IMR-90 (cell line): ENCODE measurements around the gene ACOXL. TPM values are rescaled to one million over a fixed set of nuclear protein-coding genes. Genes with fewer than 3 reads are reported as not detected.

Source experiments
- ATAC-seq: fragments of 200-7000 bp; cut with Tn5 transposase; 2 replicates; pipeline ENCODE4 v1.9.1; 2020; ENCODE audit warnings: low read depth, mild to moderate bottlenecking, moderate library complexity
- BruUV-seq: library from RNA; stranded (reverse); fragments of 400-500 nt; replicated peaks from 2 replicates; lab custom pipeline; 2021; lab: Mats Ljungman, UMichigan
- CTCF ChIA-PET: fragments of 300-600 bp; formaldehyde crosslinking; extraction: SDS; loops from one replicate; lab custom pipeline; 2021; ENCODE audit warnings: antibody characterized with exemption; lab: Yijun Ruan, JAX
- POLR2A ChIA-PET: fragments of 300-600 bp; sonication (Branson Sonifier 250); formaldehyde crosslinking; loops from one replicate; lab custom pipeline; 2022; ENCODE audit warnings: antibody characterized with exemption; ENCODE audit not compliant: unreplicated experiment; lab: Charles Lee
- DNase-seq: peaks from one replicate; pipeline ENCODE4 v3.0.0; 2013
- H2AFZ ChIP-seq: replicated peaks from 2 replicates; pipeline ENCODE3; 2013; ENCODE audit warnings: low read length, mild to moderate bottlenecking; ENCODE audit not compliant: poor library complexity
- H2AK5ac ChIP-seq: 2 replicates; pipeline ENCODE4 v1.6.1; 2013; ENCODE audit warnings: low read depth, low read length, inconsistent platforms
- H2AK9ac ChIP-seq: replicated peaks from 2 replicates; pipeline ENCODE3; 2013; ENCODE audit warnings: mild to moderate bottlenecking, low read depth, low read length, moderate library complexity; ENCODE audit not compliant: poor library complexity
- H2BK120ac ChIP-seq: 2 replicates; pipeline ENCODE4 v1.6.1; 2013; ENCODE audit warnings: low read depth, low read length, inconsistent platforms
- H2BK15ac ChIP-seq: 3 replicates; pipeline ENCODE4 v1.6.1; 2013; ENCODE audit warnings: low read depth, low read length, inconsistent platforms
- H2BK20ac ChIP-seq: 2 replicates; pipeline ENCODE4 v1.6.1; 2013; ENCODE audit warnings: low read depth, mild to moderate bottlenecking, inconsistent platforms, low read length, moderate library complexity
- H2BK5ac ChIP-seq: 2 replicates; pipeline ENCODE4 v1.6.1; 2013; ENCODE audit warnings: mild to moderate bottlenecking, low read depth, low read length, inconsistent platforms; ENCODE audit not compliant: poor library complexity, severe bottlenecking
- H3K14ac ChIP-seq: replicated peaks from 2 replicates; pipeline ENCODE4 v1.6.1; 2013; ENCODE audit warnings: low read depth, low read length, inconsistent platforms
- H3K18ac ChIP-seq: 2 replicates; pipeline ENCODE4 v1.6.1; 2013; ENCODE audit warnings: low read depth, low read length, control low read depth
- H3K23ac ChIP-seq: 2 replicates; pipeline ENCODE4 v1.6.1; 2013; ENCODE audit warnings: low read depth, low read length, inconsistent platforms
- H3K27ac ChIP-seq: 2 replicates; pipeline ENCODE4 v1.5.1; 2013; ENCODE audit warnings: mild to moderate bottlenecking, control low read depth, low read length; ENCODE audit not compliant: insufficient read depth
- H3K27me3 ChIP-seq: 2 replicates; pipeline ENCODE4 v1.6.1; 2013; ENCODE audit warnings: low read length; ENCODE audit not compliant: control insufficient read depth, insufficient read depth
- H3K36me3 ChIP-seq: 2 replicates; pipeline ENCODE4 v1.6.1; 2013; ENCODE audit warnings: low read length, mixed read lengths; ENCODE audit not compliant: control insufficient read depth, insufficient read depth
- H3K4ac ChIP-seq: 2 replicates; pipeline ENCODE4 v1.6.1; 2013; ENCODE audit warnings: low read depth, low read length, inconsistent platforms
- H3K4me1 ChIP-seq: 2 replicates; pipeline ENCODE4 v1.6.1; 2013; ENCODE audit warnings: low read length, mixed read lengths; ENCODE audit not compliant: control insufficient read depth, insufficient read depth
- H3K4me2 ChIP-seq: 2 replicates; pipeline ENCODE4 v1.6.1; 2013; ENCODE audit warnings: low read depth, mild to moderate bottlenecking, control low read depth, low read length, moderate library complexity
- H3K4me3 ChIP-seq: 2 replicates; pipeline ENCODE4 v1.5.1; 2013; ENCODE audit warnings: low read depth, mild to moderate bottlenecking, control low read depth, low read length, moderate library complexity; ENCODE audit not compliant: insufficient read depth
- H3K56ac ChIP-seq: 2 replicates; pipeline ENCODE4 v1.6.1; 2013; ENCODE audit warnings: low read length, inconsistent platforms; ENCODE audit not compliant: insufficient read depth; ENCODE audit errors: extremely low read depth
- H3K79me1 ChIP-seq, 2 experiments: 2 replicates each; pipeline ENCODE4 v1.6.1; 2013; ENCODE audit warnings: low read length in 2 of 2, inconsistent platforms in 1 of 2, low read depth in 1 of 2
- H3K9ac ChIP-seq: 2 replicates; pipeline ENCODE4 v1.6.1; 2013; ENCODE audit warnings: low read depth, low read length, control low read depth
- H3K9me1 ChIP-seq: 2 replicates; pipeline ENCODE4 v1.6.1; 2013; ENCODE audit warnings: low read length, inconsistent platforms; ENCODE audit not compliant: insufficient read depth
- H3K9me3 ChIP-seq: 2 replicates; pipeline ENCODE4 v1.6.1; 2013; ENCODE audit warnings: low read length; ENCODE audit not compliant: control insufficient read depth, insufficient read depth
- H4K20me1 ChIP-seq: 2 replicates; pipeline ENCODE4 v1.6.1; 2013; ENCODE audit warnings: low read length, inconsistent platforms; ENCODE audit not compliant: insufficient read depth
- H4K5ac ChIP-seq: 2 replicates; pipeline ENCODE4 v1.6.1; 2013; ENCODE audit warnings: mild to moderate bottlenecking, low read depth, low read length, control low read depth
- H4K8ac ChIP-seq, 2 experiments: 2 replicates each; pipeline ENCODE4 v1.6.1; 2013; ENCODE audit warnings: low read depth in 2 of 2, low read length in 2 of 2, control low read depth in 1 of 2, inconsistent platforms in 1 of 2
- H4K91ac ChIP-seq: 2 replicates; pipeline ENCODE4 v1.6.1; 2013; ENCODE audit warnings: low read depth, low read length, inconsistent platforms; ENCODE audit not compliant: insufficient read depth
- BHLHE40 ChIP-seq: fragments of 150-350 bp; IDR thresholded peaks from 2 replicates; pipeline ENCODE4 v1.6.1; 2016; ENCODE audit warnings: mild to moderate bottlenecking, low read depth, low read length
- CEBPB ChIP-seq: IDR thresholded peaks from 2 replicates; pipeline ENCODE4 v1.6.1; 2012; ENCODE audit warnings: low read depth, low read length, improper control_type of control experiment
- CHD1 ChIP-seq: IDR thresholded peaks from 2 replicates; pipeline ENCODE4 v1.6.1; 2012; ENCODE audit warnings: low read depth, low read length, improper control_type of control experiment
- ELK1 ChIP-seq: fragments of 150-350 bp; IDR thresholded peaks from 2 replicates; pipeline ENCODE4 v1.6.1; 2016; ENCODE audit warnings: low read depth, mild to moderate bottlenecking, low read length, moderate library complexity, borderline replicate concordance
- FOS ChIP-seq: fragments of 150-350 bp; IDR thresholded peaks from 2 replicates; pipeline ENCODE4 v1.6.1; 2016; ENCODE audit warnings: low read depth, low read length
- MAFK ChIP-seq: IDR thresholded peaks from 2 replicates; pipeline ENCODE4 v1.6.1; 2012; ENCODE audit warnings: low read depth, low read length, improper control_type of control experiment
- MAZ ChIP-seq: IDR thresholded peaks from 2 replicates; pipeline ENCODE4 v1.6.1; 2012; ENCODE audit warnings: low read depth, mild to moderate bottlenecking, low read length, improper control_type of control experiment, moderate library complexity, borderline replicate concordance
- MXI1 ChIP-seq: IDR thresholded peaks from 2 replicates; pipeline ENCODE4 v1.6.1; 2012; ENCODE audit warnings: low read depth, mild to moderate bottlenecking, low read length, moderate library complexity, borderline replicate concordance
- NFE2L2 ChIP-seq: fragments of 150-350 bp; IDR thresholded peaks from 2 replicates; pipeline ENCODE4 v1.6.1; 2016; ENCODE audit warnings: low read depth, mild to moderate bottlenecking, low read length
- POLR2A ChIP-seq: IDR thresholded peaks from 2 replicates; pipeline ENCODE4 v1.6.1; 2012; ENCODE audit warnings: mild to moderate bottlenecking, low read depth, low read length
- RAD21 ChIP-seq: IDR thresholded peaks from 2 replicates; pipeline ENCODE4 v1.6.1; 2012; ENCODE audit warnings: low read length, improper control_type of control experiment
- RCOR1 ChIP-seq: IDR thresholded peaks from 2 replicates; pipeline ENCODE4 v1.6.1; 2012; ENCODE audit warnings: mild to moderate bottlenecking, low read length, improper control_type of control experiment; ENCODE audit not compliant: insufficient replicate concordance
- RFX5 ChIP-seq: IDR thresholded peaks from 2 replicates; pipeline ENCODE4 v1.8.0; 2012; ENCODE audit warnings: low read depth, mild to moderate bottlenecking, low read length, moderate library complexity
- SMC3 ChIP-seq: fragments of 150-350 bp; IDR thresholded peaks from 2 replicates; pipeline ENCODE4 v1.6.1; 2016; ENCODE audit warnings: low read depth, mild to moderate bottlenecking, antibody characterized with exemption, low read length, moderate library complexity
- USF2 ChIP-seq: fragments of 150-350 bp; IDR thresholded peaks from 2 replicates; pipeline ENCODE4 v1.6.1; 2017; ENCODE audit warnings: mild to moderate bottlenecking, antibody characterized with exemption, low read length, low read depth
- WGBS, 2 experiments: methylation state at CpG; one replicate each; pipeline versions ENCODE4 v1.1.5 to v1.1.7; 2013; ENCODE audit warnings: missing lambda C conversion rate in 2 of 2; ENCODE audit not compliant: insufficient read length in 1 of 2; ENCODE audit errors: extremely low coverage in 2 of 2; 5-methylcytosine and 5-hydroxymethylcytosine counted together
- dilution Hi-C: fragments of 300-500 bp; cut with HindIII; formaldehyde crosslinking; loops from one replicate; pipeline ENCODE4 v1.14.3; 2018; ENCODE audit warnings: low sequenced_read_pairs; ENCODE audit not compliant: unreplicated experiment
- in situ Hi-C: fragments of 300-500 bp; cut with MboI; formaldehyde crosslinking; loops from 3 replicates; pipeline ENCODE4 v1.14.3; 2019; ENCODE audit warnings: low sequenced_read_pairs, inconsistent platforms, mixed read lengths
- intact Hi-C: fragments of 100-400 bp; cut with micrococcal nuclease; formaldehyde crosslinking; loops from 2 replicates; pipeline ENCODE4 v1.10.0; 2022
- polyA plus RNA-seq, 3 experiments: library from polyadenylated mRNA; depleted of rRNA; stranded (reverse); fragments of >200 nt; gene quantifications; 2 replicates each; pipeline ENCODE4 v1.2.3, GENCODE V29; 2012; ENCODE audit warnings: low replicate concordance in 1 of 3
- total RNA-seq: library from RNA; depleted of rRNA; stranded (reverse); fragments of >200 nt; gene quantifications from 2 replicates; pipeline ENCODE4 v1.2.3, GENCODE V29; 2012
- TF ChIP-seq, protein P1 (sequence below): conservative IDR thresholded peaks from 2 replicates; pipeline ENCODE4 v1.5.1; 2012; ENCODE audit warnings: mild to moderate bottlenecking, low read depth, low read length, improper control_type of control experiment

Gene ACOXL
- total and polyA plus RNA-seq, 2 of the 4 experiments (the other 2 are of a cell fraction): not detected

- Histone ChIP-seq H3K14ac (no peak overlapping the region), H3K27ac (no peak overlapping the region), H3K79me1 (no peaks in the 10 kb centered on the region), H3K4me1 (no peaks in the 10 kb centered on the region), H2BK120ac (no peak overlapping the region), H2AK5ac (no peak overlapping the region), H4K20me1 (no peaks in the 10 kb centered on the region), H3K18ac (no peak overlapping the region), H3K4me3 (no peak overlapping the region), H4K5ac (no peak overlapping the region), H3K56ac (no peak overlapping the region), H3K9ac (no peak overlapping the region), H4K91ac (no peak overlapping the region), H3K4me2 (no peak overlapping the region), H2AFZ (no peak overlapping the region), H3K23ac (no peak overlapping the region), H3K4ac (no peak overlapping the region), H2AK9ac (no peak overlapping the region), H4K8ac (no peak overlapping the region), H2BK15ac (no peak overlapping the region), H2BK5ac (no peak overlapping the region), H3K27me3 (peaks cover 20% of the 10 kb centered on the region), H3K36me3 (no peaks in the 10 kb centered on the region), H2BK20ac (no peak overlapping the region), H3K9me1 (no peaks in the 10 kb centered on the region), H3K9me3 (no peaks in the 10 kb centered on the region)
- DNase-seq (no peak), ATAC-seq (no peak)
- WGBS, 2 experiments: no CpG with 5 or more reads among the region's 1 CpG
- in situ Hi-C loops: no loop called here
- dilution Hi-C loops: no loop called here
- ChIA-PET CTCF (interaction anchor here (0.6 kb wide), 1 partner anchor 23 kb away, joined by 3 read pairs; no protein-coding TSS in a partner anchor), POLR2A (no interaction called here)
- TF ChIP-seq CEBPB (no peak), USF2 (no peak), FOS (no peak), RCOR1 (no peak), MAZ (no peak), BHLHE40 (no peak), MAFK (no peak), RFX5 (no peak), RAD21 (no peak), ELK1 (no peak), NFE2L2 (no peak), SMC3 (no peak), MXI1 (no peak), CHD1 (no peak), POLR2A (no peak)
- TF ChIP-seq, protein P1, sequence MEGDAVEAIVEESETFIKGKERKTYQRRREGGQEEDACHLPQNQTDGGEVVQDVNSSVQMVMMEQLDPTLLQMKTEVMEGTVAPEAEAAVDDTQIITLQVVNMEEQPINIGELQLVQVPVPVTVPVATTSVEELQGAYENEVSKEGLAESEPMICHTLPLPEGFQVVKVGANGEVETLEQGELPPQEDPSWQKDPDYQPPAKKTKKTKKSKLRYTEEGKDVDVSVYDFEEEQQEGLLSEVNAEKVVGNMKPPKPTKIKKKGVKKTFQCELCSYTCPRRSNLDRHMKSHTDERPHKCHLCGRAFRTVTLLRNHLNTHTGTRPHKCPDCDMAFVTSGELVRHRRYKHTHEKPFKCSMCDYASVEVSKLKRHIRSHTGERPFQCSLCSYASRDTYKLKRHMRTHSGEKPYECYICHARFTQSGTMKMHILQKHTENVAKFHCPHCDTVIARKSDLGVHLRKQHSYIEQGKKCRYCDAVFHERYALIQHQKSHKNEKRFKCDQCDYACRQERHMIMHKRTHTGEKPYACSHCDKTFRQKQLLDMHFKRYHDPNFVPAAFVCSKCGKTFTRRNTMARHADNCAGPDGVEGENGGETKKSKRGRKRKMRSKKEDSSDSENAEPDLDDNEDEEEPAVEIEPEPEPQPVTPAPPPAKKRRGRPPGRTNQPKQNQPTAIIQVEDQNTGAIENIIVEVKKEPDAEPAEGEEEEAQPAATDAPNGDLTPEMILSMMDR: no peak
- BruUV-seq: no TSS peak
- intact Hi-C loops: no loop called here
These were observed 100.4 kb downstream of the ACOXL start for GRCh38 chr2:110832740-110833139.
